Panc1 (cell line): ENCODE data around the gene RNF11. TPM values are rescaled to one million over a fixed set of nuclear protein-coding genes. Genes with fewer than 3 reads are reported as not detected.

Experiments
- ATAC-seq: fragments of 200-7000 bp; cut with Tn5 transposase; 2 replicates; pipeline ENCODE4 v1.9.1; 2020; ENCODE audit warnings: mild to moderate bottlenecking, moderate library complexity
- BruUV-seq: library from RNA; stranded (reverse); fragments of 400-500 nt; replicated peaks from 2 replicates; lab custom pipeline; 2021; lab: Mats Ljungman, UMichigan
- CTCF ChIA-PET: fragments of 300-600 bp; sonication (Branson Sonifier 250); formaldehyde crosslinking; loops from one replicate; lab custom pipeline; 2022; ENCODE audit warnings: antibody characterized with exemption; lab: Charles Lee
- POLR2A ChIA-PET: fragments of 300-600 bp; sonication (Branson Sonifier 250); formaldehyde crosslinking; loops from one replicate; lab custom pipeline; 2022; ENCODE audit warnings: antibody characterized with exemption; lab: Charles Lee
- DNase-seq: peaks from one replicate; pipeline ENCODE4 v3.0.0-alpha.2; 2010; ENCODE audit warnings: low read depth, low spot score
- H3K27ac ChIP-seq: 2 replicates; pipeline ENCODE4 v1.5.1; 2011; ENCODE audit warnings: mild to moderate bottlenecking, low read length, inconsistent platforms
- H3K27me3 ChIP-seq: fragments of 200-500 bp; sonication (Bioruptor generic); 2 replicates; pipeline ENCODE4 v1.6.0; 2014; ENCODE audit warnings: low read length, inconsistent platforms; ENCODE audit not compliant: control insufficient read depth, insufficient read depth
- H3K36me3 ChIP-seq: fragments of 200-500 bp; sonication (Bioruptor generic); 2 replicates; pipeline ENCODE4 v1.5.1; 2014; ENCODE audit warnings: inconsistent platforms, mild to moderate bottlenecking, low read length, moderate library complexity; ENCODE audit not compliant: control insufficient read depth, insufficient read depth
- H3K4me1 ChIP-seq: 2 replicates; pipeline ENCODE4 v1.5.1; 2011; ENCODE audit warnings: inconsistent platforms, mild to moderate bottlenecking, low read length, moderate library complexity; ENCODE audit not compliant: control insufficient read depth, insufficient read depth
- H3K4me3 ChIP-seq, 2 experiments: 2 replicates each; pipeline ENCODE4 v1.5.1; 2011 to 2012; ENCODE audit warnings: low read depth in 2 of 2, low read length in 2 of 2, mild to moderate bottlenecking in 2 of 2, inconsistent platforms in 1 of 2, moderate library complexity in 1 of 2
- H3K9me3 ChIP-seq: fragments of 200-500 bp; sonication (Bioruptor generic); 2 replicates; pipeline ENCODE4 v1.5.1; 2014; ENCODE audit warnings: low read depth, mild to moderate bottlenecking, inconsistent platforms, low read length, moderate library complexity; ENCODE audit not compliant: control insufficient read depth, insufficient read depth
- POLR2AphosphoS5 ChIP-seq: IDR thresholded peaks from 2 replicates; pipeline ENCODE4 v1.6.1; 2012; ENCODE audit warnings: mild to moderate bottlenecking, low read depth, low read length, moderate library complexity
- SIN3A ChIP-seq: IDR thresholded peaks from 2 replicates; pipeline ENCODE4 v1.6.1; 2012; ENCODE audit warnings: low read depth, mild to moderate bottlenecking, low read length, moderate library complexity, borderline replicate concordance; ENCODE audit not compliant: insufficient read depth
- TCF7L2 ChIP-seq: IDR thresholded peaks from 2 replicates; pipeline ENCODE4 v1.6.1; 2011; ENCODE audit warnings: mild to moderate bottlenecking, low read depth, low read length, inconsistent platforms
- in situ Hi-C: cut with HindIII; loops from 2 replicates; pipeline ENCODE4 v1.10.0; 2016; ENCODE audit warnings: low sequenced_read_pairs, low pct_unique_long_range_greater_than_20kb
- intact Hi-C: fragments of 100-400 bp; cut with micrococcal nuclease; formaldehyde crosslinking; loops from one replicate; pipeline ENCODE4 v1.10.0; 2022; ENCODE audit not compliant: unreplicated experiment
- total RNA-seq: library from RNA; stranded (reverse); gene quantifications from one replicate; pipeline ENCODE4 v1.2.1, GENCODE V29; 2021; ENCODE audit not compliant: unreplicated experiment
- TF ChIP-seq, protein P1 (sequence below): fragments of 450-650 bp; IDR thresholded peaks from 2 replicates; pipeline ENCODE4 v1.5.1; 2017; ENCODE audit warnings: mild to moderate bottlenecking
- TF ChIP-seq, protein P2 (sequence below), 2 experiments: IDR thresholded peaks; 2 replicates each; pipeline ENCODE4 v1.6.1; 2011 to 2012; ENCODE audit warnings: low read depth in 2 of 2, control low read depth in 1 of 2, low read length in 1 of 2, mild to moderate bottlenecking in 1 of 2, moderate library complexity in 1 of 2; ENCODE audit not compliant: insufficient read depth in 1 of 2

RNF11 gene
- total RNA-seq, 1 experiment from 2014 or later, result 86.0 TPM

DNA sequence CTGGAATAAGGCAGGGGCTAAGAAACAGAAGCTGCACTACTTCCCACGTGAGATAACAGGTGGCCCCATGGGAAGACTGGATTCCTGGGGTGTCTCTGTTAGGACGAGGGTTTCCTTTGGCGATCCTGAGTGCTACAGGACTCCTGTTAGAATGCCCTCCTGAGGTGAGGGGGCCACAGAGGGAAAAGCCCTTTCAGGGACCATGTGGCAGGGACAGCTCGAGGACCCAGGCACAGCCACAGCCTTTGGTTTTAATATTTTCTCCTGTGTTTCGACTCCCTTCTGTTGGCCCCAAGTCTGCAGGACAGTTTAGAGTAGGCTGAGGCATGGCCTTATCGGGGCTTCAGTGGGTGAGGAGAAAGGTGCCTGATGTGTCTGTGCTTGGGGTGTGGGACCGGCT, 81.7 kb downstream of the RNF11 start:
- H3K27ac ChIP-seq, result no peak overlapping the region
- no peaks in the 10 kb centered on the region for H3K27me3 ChIP-seq
- DNase-seq (no peak), ATAC-seq (no peak)
- POLR2A ChIA-PET, result no interaction called here
- no peak overlapping the region for H3K4me3 ChIP-seq
- no peaks in the 10 kb centered on the region for H3K9me3 ChIP-seq
- CTCF ChIA-PET, result no interaction called here
- intact Hi-C loops (no loop called here), in situ Hi-C loops (no loop called here)
- peaks cover 10% of the 10 kb centered on the region for H3K4me1 ChIP-seq
- H3K36me3 ChIP-seq, result no peaks in the 10 kb centered on the region
- TF ChIP-seq, protein P1, sequence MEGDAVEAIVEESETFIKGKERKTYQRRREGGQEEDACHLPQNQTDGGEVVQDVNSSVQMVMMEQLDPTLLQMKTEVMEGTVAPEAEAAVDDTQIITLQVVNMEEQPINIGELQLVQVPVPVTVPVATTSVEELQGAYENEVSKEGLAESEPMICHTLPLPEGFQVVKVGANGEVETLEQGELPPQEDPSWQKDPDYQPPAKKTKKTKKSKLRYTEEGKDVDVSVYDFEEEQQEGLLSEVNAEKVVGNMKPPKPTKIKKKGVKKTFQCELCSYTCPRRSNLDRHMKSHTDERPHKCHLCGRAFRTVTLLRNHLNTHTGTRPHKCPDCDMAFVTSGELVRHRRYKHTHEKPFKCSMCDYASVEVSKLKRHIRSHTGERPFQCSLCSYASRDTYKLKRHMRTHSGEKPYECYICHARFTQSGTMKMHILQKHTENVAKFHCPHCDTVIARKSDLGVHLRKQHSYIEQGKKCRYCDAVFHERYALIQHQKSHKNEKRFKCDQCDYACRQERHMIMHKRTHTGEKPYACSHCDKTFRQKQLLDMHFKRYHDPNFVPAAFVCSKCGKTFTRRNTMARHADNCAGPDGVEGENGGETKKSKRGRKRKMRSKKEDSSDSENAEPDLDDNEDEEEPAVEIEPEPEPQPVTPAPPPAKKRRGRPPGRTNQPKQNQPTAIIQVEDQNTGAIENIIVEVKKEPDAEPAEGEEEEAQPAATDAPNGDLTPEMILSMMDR, result no peak
- TF ChIP-seq TCF7L2, result no peak
- TF ChIP-seq SIN3A, result no peak
- no peak for TF ChIP-seq POLR2AphosphoS5
- TF ChIP-seq, protein P2, sequence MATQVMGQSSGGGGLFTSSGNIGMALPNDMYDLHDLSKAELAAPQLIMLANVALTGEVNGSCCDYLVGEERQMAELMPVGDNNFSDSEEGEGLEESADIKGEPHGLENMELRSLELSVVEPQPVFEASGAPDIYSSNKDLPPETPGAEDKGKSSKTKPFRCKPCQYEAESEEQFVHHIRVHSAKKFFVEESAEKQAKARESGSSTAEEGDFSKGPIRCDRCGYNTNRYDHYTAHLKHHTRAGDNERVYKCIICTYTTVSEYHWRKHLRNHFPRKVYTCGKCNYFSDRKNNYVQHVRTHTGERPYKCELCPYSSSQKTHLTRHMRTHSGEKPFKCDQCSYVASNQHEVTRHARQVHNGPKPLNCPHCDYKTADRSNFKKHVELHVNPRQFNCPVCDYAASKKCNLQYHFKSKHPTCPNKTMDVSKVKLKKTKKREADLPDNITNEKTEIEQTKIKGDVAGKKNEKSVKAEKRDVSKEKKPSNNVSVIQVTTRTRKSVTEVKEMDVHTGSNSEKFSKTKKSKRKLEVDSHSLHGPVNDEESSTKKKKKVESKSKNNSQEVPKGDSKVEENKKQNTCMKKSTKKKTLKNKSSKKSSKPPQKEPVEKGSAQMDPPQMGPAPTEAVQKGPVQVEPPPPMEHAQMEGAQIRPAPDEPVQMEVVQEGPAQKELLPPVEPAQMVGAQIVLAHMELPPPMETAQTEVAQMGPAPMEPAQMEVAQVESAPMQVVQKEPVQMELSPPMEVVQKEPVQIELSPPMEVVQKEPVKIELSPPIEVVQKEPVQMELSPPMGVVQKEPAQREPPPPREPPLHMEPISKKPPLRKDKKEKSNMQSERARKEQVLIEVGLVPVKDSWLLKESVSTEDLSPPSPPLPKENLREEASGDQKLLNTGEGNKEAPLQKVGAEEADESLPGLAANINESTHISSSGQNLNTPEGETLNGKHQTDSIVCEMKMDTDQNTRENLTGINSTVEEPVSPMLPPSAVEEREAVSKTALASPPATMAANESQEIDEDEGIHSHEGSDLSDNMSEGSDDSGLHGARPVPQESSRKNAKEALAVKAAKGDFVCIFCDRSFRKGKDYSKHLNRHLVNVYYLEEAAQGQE (IDR thresholded peaks at IDR 0.05; ENCODE audit: insufficient read depth in 1 of 2, low read depth in 2 of 2, low read length in 1 of 2), result no peak
- BruUV-seq, result no TSS peak

DNA sequence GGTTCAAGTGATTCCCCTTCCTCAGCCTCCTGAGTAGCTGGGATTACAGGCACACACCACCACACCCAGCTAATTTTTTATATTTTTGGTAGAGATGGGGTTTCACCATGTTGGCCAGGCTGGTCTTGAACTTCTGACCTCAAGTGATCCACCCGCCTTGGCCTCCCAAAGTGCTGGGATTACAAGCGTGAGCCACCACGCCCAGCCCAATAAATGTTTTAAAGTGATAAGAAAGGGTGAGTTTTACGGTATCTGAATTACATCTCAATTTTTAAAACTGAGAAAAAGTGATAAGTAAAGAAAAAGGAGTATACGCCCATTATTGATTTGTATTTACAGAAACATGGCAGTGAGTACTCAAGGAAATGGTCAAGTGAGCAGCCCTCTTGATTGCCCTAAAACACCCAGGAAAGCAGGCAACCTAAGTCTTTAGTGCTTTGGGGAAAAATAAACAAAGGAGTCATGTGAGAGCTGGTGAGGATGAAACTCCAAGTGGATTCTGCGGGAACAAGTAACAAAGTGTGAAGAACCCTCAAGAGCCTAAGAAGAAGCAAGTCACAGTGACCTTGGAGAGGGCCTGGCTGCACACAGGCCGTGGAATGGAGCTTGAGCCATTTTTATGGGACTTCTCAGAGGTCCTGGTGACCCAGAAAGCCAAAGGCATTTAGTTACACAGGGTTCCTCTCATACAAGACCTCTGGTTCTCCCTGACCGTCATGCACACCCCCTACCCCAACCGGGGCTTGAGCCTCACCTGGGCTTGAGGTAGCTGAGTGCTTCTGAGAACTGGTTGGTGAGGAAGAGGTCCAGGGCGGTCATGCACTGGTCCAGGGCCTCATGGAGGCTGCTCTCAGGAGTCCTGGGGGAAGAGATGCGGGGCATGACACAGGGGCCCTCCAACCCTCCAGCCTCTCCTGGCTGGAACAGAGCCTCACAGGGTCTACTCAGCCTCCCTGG, 85.2 kb downstream of the RNF11 start:
- DNase-seq, result no peak
- H3K27ac ChIP-seq, result no peak overlapping the region
- no peak for ATAC-seq
- TF ChIP-seq SIN3A, result no peak
- TF ChIP-seq POLR2AphosphoS5, result no peak
- TF ChIP-seq, protein P1, result no peak
- TF ChIP-seq, protein P2 (IDR thresholded peaks at IDR 0.05; ENCODE audit: insufficient read depth in 1 of 2, low read depth in 2 of 2, low read length in 1 of 2), result no peak
- no peak for TF ChIP-seq TCF7L2
- H3K27me3 ChIP-seq, result no peaks in the 10 kb centered on the region
- CTCF ChIA-PET, result no interaction called here
- no peak overlapping the region for H3K4me3 ChIP-seq
- H3K4me1 ChIP-seq, result no peaks in the 10 kb centered on the region
- H3K9me3 ChIP-seq, result no peaks in the 10 kb centered on the region
- no TSS peak for BruUV-seq
- intact Hi-C loops, result no loop called here
- POLR2A ChIA-PET, result no interaction called here
- in situ Hi-C loops, result no loop called here
- no peaks in the 10 kb centered on the region for H3K36me3 ChIP-seq
